LNCaP clone FGC (cell line): ENCODE results near the gene PRXL2B.

ENCODE experiments used
- DNase-seq: peaks from one replicate; pipeline ENCODE4 v3.0.0-alpha.2; 2011; ENCODE audit warnings: low read depth
- H3K4me3 ChIP-seq: 2 replicates; pipeline ENCODE4 v1.5.1; 2011; ENCODE audit warnings: mild to moderate bottlenecking, low read depth, low read length, control low read depth
- CTCF ChIP-seq: IDR thresholded peaks from 2 replicates; pipeline ENCODE4 v1.5.1; 2012; ENCODE audit warnings: mild to moderate bottlenecking; ENCODE audit not compliant: control insufficient read depth, insufficient read depth; ENCODE audit errors: extremely low read depth

Gene PRXL2B

GRCh38 chr1:2584686-2585317 lies 1.8 kb upstream of the PRXL2B start:
- TF ChIP-seq CTCF, result no peak
- DNase-seq, result no peak
- H3K4me3 ChIP-seq, result peak overlapping the region; percentile 95

GRCh38 chr1:2585318-2586092 lies 1.1 kb upstream of the PRXL2B start:
- no peak for TF ChIP-seq CTCF
- peak overlapping the region; percentile 95 for H3K4me3 ChIP-seq
- no peak for DNase-seq

- peak overlapping the region; percentile 95 for H3K4me3 ChIP-seq
- DNase-seq, result no peak
- no peak for TF ChIP-seq CTCF
These were observed 688 bp downstream of the PRXL2B start for GRCh38 chr1:2587071-2587859.

- DNase-seq, result no peak
- no peak for TF ChIP-seq CTCF
- H3K4me3 ChIP-seq, result peak overlapping the region; percentile 95
These were observed 1.4 kb downstream of the PRXL2B start for GRCh38 chr1:2587860-2588571.

GRCh38 chr1:2588661-2589430 lies 2.3 kb downstream of the PRXL2B start:
- TF ChIP-seq CTCF, result no peak
- no peak overlapping the region for H3K4me3 ChIP-seq
- no peak for DNase-seq
